HG02970 (cell line): ENCODE results near the gene ADCK1.
"Not testable (repeated sequence)": the region's sequence is repeated elsewhere in the genome, so short reads cannot be mapped to it uniquely, and the experiment has no call there.

Experiments
- ATAC-seq: cut with Tn5 transposase; IDR thresholded peaks from one replicate; pipeline ENCODE4 v1.9.1; 2021; ENCODE audit warnings: mild to moderate bottlenecking, moderate library complexity, moderate number of reproducible peaks; ENCODE audit not compliant: unreplicated experiment, low FRiP score

Gene ADCK1

GRCh38 chr14:77799863-77800730, at the start of gene ADCK1:
Gene ADCK1, plus strand, starts transcription at chr14:77800109. Its CDS starts 18,870 bp downstream, at chr14:77818979.
- peak; percentile 94 for ATAC-seq

- no peak for ATAC-seq
Observed at GRCh38 chr14:77752266-77752665, 47.6 kb upstream of the ADCK1 start.

GRCh38 chr14:77752799-77753516, 47.0 kb upstream of the ADCK1 start:
- ATAC-seq, result no peak

GRCh38 chr14:77760381-77761204, 39.3 kb upstream of the ADCK1 start, which contains the start of gene SNW1:
Gene SNW1, minus strand, starts transcription at chr14:77761156. Its CDS starts 29 bp downstream, at chr14:77761127.
- ATAC-seq, result peak; percentile 86

GRCh38 chr14:77761205-77761931, 38.5 kb upstream of the ADCK1 start:
- no peak for ATAC-seq

- ATAC-seq, result no peak
Observed at GRCh38 chr14:77763316-77763715, 36.6 kb upstream of the ADCK1 start.

- ATAC-seq, result no peak
Observed at GRCh38 chr14:77763978-77764377, 35.9 kb upstream of the ADCK1 start.

- not testable (repeated sequence) for ATAC-seq
Observed at GRCh38 chr14:77768442-77769069, 31.4 kb upstream of the ADCK1 start.

GRCh38 chr14:77773966-77774365, 25.9 kb upstream of the ADCK1 start:
- ATAC-seq, result not testable (repeated sequence)

- peak; percentile 66 for ATAC-seq
Observed at GRCh38 chr14:77782202-77782601, 17.7 kb upstream of the ADCK1 start.

GRCh38 chr14:77786148-77786547, 13.8 kb upstream of the ADCK1 start:
- no peak for ATAC-seq

GRCh38 chr14:77790566-77791224, 9.2 kb upstream of the ADCK1 start:
- ATAC-seq, result no peak

- ATAC-seq, result no peak
Observed at GRCh38 chr14:77791225-77791600, 8.7 kb upstream of the ADCK1 start.

- ATAC-seq, result not testable (repeated sequence)
Observed at GRCh38 chr14:77793255-77793654, 6.7 kb upstream of the ADCK1 start.

GRCh38 chr14:77794357-77794756, 5.6 kb upstream of the ADCK1 start:
- ATAC-seq, result no peak

- ATAC-seq, result not testable (repeated sequence)
Observed at GRCh38 chr14:77799456-77799855, 453 bp upstream of the ADCK1 start.

GRCh38 chr14:77800814-77801213, 905 bp downstream of the ADCK1 start:
- ATAC-seq, result no peak

- ATAC-seq, result no peak
Observed at GRCh38 chr14:77804592-77804991, 4.7 kb downstream of the ADCK1 start.

- no peak for ATAC-seq
Observed at GRCh38 chr14:77805706-77806105, 5.8 kb downstream of the ADCK1 start.
